ENCODE measurements around the gene ZDHHC11.
"Not testable (repeated sequence)": the region's sequence is repeated elsewhere in the genome, so short reads cannot be mapped to it uniquely, and the experiment has no call there.

Gene ZDHHC11

DNA sequence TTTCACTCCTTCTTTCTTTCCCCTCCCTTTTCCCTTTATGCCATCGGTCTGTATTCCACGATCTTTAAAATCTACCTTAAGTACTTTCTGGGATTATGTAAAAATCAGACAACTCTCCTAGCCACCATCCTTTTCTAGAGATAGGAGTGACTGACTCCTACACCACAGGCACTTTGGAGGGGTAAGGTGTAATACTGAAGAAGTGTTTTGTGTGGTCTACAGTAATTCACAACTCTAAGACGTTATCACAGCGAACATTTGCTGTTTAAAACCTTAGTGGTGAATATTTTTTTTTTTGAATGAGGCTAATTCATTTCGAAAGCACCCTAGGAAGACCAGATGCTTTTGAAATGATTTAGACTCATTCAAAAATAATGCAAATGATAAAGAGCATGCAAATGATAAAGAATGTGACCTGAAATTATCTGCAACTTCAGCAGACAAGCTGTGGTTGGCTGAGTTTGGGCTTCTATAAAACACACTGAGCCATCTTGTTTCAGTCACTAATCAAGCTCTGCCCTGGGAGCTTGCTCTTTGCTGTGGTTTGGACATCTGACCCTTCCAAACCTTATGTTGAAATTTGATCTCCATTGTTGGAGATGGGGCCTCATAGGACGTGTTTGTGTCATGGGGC is 52.2 kb downstream of the ZDHHC11 start:
- DNase-seq, result not testable (repeated sequence)

DNA sequence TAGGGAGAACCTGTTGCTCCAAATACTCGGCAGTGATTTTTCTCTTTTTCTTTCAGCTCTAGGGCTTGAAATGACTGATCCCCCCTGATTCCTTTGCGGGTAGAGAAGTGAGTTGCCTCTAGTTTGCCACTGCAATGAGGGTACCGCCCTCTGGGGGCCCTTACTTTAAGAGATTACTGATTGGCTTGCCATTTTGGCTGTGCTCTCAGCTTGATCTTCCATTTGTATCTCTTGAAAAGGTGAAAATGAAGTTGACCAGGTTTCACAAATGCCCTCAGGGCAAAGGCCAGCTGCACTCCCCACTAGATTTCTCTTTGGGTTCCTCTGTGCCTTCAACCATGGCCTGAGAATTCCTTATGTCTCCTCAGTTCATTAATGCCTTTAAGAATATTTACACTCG is 52.8 kb downstream of the ZDHHC11 start:
- peak; percentile 28 for DNase-seq

DNA sequence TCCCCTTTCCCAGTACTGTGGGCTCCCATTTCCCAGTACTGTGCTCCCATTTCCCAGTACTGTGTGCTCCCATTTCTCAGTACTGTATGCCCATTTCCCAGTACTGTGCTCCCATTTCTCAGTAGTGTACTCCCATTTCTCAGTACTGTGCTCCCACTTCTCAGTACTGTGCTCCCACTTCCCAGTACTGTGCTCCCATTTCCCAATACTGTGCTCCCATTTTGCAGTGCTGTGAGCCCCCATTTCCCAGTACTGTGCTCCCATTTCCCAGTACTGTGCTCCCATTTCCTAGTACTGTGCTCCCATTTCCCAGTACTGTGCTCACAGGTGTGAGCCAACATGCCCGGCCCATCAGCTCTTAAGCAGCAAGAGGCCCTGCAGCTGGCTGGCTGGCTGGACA is 54.9 kb downstream of the ZDHHC11 start:
- not testable (repeated sequence) for DNase-seq

DNA sequence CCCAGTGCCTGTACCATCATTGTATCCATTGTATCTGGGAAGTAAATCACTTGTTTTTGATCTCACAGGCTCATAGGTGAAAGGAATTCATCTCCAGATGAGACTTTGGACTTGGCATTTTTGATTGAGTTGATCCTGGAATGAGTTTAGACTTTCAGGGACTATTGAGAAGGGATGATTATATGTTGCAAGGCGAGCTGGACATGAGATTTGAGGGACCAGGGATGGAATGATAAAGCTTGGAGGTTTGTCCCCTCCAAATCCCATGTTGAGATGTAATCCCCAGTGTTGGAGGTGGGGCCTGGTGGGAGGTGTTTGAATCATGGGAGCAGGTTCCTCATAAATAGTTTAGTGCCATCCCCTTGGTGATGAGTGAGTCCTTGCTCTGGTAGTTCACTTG is 55.8 kb downstream of the ZDHHC11 start:
- not testable (repeated sequence) for DNase-seq

DNA sequence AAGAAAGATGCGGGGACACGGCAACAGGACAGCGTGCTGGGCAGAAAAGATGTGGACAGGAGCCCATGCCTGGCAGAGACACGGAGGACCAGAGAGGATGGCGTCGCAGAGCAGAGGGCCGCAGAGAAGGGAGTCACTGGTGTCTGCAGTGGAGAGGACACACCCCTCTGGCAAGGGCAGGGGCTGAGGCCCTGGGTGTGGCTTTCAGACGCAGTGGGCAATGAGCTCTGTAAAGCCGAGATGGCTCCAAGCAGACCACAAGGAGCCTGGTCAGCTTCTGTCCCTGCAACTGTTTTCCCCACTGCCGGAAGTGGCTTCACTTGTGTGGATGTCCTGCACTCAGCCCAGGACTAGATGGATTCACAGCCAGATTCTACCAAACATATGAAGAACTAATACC is 62.1 kb downstream of the ZDHHC11 start:
- DNase-seq, result not testable (repeated sequence)

DNA sequence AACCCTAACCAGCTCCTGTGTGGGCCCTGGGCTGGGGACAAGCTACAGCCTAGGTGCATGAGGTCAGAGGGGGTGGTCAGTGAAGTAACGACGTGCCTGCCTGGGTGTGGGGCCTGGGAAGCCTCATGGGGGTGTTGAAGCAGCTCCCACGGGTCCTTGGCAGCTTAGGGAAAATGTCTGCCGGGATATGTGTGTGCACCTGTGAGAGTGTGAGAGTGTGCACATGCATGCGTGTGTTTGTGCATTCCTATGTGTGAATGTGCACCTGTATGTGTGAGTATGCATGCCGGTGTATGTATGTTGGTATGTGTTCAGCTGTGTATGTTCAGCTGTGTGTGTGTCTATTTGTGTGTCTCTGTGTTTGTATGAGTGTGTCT is 62.9 kb downstream of the ZDHHC11 start:
- not testable (repeated sequence) for DNase-seq

DNA sequence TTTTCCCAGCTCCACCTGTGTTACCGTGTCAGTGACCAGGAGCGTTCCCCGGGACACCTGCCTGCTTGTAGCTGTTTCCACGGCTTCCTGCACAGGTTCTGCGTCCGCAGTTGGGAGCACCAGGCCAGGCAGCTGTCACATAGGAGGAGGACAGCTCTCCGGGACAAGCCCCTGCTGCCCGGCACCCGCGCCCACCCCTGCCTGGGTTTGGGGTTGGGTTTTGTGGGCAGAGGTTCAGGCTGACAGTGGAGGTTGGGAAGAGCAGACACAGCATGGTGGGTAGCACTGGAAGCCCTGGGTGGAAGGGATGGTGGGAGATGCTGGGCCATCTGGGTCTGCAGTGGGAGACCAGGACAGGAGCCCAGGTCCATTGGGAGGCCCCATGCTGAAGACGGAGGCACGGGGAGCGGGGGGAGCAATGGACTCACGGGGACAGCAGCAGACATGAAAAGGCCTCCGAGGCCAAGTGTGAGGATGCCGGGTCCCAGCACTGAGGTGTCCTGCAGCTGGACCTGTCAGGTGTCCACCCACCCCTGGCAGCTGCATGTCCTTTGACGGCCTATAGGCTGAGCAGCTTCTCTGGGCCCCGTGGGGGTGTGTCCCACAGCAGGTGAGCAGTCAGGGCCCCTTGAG is 63.4 kb downstream of the ZDHHC11 start:
- not testable (repeated sequence) for DNase-seq

DNA sequence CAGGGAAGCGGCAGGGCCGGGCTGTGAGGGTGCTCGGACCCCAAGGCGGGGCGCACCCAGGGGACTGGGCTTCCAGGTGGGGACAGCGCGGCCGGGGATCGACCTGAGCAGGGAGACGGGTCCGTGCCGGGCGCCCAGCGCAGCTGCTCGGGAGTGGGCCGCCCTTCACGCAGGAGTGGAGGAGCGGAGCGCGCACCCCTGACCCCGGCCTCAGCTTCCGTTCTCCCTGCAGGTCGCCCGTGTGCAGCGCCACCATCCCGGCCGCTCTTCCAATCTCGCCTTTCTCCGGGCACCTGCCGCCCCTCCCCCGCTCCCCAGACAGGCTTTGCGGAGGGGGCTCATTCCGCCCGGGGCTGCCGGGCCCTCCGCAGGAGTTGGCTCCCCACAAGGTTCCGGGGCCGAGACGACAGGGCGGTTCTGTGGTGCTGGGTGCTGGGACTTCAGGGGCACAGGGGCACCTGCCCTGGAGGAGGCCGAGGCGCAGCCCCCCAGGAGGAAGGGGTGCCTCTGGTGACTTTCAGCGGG is 65.5 kb downstream of the ZDHHC11 start:
- DNase-seq, result peak; percentile 5

DNA sequence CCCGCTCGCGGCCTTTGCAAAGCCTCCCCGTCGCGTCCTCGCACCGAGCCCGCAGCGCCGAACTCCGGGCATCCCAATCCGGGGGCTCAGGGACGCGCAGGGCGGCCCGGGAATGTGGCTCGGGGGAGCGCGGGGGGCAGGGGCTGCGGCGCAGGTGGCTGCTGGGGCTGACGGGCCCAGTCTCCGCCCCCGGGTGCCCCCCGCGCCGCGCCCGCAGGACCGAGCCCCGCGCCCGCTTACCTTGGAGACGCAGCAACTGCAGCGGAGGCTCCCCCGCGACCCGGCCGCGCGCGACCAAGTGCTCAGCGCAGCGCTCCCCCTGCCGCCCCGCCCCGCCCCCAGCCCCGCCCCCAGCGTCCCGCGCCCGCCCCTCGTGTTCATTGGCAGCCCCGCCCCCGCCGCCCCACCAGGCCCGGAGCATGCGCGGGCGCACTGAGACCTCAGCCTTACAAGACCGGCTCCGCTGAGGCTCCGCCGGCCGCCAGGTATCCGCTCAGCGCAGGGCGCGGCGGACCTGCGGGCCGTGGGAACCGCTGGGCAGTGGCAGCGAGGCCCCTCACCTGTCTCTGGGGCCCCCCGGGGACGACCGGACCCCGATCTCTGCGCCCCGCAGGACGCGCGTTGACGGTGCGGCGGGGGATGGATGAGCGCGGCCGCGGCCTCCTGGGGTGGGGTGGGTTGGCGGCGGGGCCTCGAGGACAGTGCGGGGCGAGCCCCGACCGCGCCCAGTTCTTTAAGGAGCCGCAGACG is 66.2 kb downstream of the ZDHHC11 start, which contains the start of gene ZDHHC11B:
Gene ZDHHC11B, minus strand, starts transcription at position 302 of the 750 bp plus-strand sequence. CDS start 17,810 bp downstream, outside the sequence.
- peak; percentile 17 for DNase-seq

DNA sequence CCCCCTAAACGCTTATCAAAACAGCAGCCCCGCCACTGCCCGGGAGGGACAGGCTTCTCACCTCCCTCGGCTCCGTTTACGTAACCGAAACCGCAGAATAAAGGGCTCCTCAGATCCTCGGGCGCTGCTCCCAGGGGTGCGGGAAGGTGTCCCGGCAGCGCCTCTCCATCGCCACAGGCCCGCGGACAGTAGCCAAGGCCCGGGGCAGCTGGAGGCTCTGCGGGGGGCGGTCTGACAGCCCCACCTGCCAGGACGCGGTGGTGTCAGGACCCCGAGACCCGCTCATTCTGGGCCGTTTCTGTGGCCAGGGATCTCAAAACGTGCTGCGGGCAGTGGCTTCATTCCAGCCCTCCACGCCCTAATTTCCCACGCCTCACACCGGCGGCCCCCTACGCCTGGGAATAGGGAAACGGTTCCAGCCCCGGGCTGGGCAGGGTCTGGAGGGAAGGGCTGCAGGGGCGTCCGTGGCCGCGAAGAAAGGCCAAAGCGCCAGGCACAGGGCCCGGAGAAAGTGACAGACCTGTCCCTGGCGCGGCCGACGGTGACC is 66.8 kb downstream of the ZDHHC11 start:
- DNase-seq, result not testable (repeated sequence)

DNA sequence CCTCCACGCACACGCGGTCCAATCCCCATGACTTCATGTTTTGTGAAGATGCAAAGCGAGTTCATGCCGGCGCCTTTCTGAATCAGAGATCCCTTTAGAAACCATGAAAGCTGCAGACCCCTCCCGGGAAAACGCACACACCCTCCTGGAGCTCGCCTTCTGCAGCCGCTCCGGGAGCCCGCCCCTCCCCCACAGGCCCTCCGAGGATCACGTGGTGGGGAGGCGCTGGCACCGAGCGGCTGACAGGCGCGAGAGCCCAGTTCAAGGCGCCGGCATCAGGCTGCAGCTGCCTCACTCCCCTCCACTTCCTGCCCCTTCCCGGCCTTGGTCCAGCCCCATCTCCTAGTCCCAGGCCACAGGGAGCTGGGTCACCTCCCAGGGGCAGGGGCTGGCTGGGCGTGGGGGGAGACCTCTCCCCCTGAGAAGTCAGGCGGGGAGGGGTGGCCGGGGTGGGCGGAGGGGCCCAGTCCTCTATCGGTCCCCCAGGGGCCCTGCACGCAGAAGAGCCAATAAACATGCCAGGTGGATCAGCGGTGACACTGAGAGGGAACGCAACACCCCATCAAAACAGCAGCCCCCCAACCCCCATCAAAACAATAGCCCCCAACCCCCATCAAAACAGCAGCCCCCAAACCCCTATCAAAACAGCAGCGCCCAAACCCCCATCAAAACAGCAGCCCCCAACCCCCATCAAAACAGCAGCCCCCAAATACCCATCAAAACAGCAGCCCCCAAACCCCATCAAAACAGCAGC is 67.6 kb downstream of the ZDHHC11 start:
- DNase-seq, result not testable (repeated sequence)

DNA sequence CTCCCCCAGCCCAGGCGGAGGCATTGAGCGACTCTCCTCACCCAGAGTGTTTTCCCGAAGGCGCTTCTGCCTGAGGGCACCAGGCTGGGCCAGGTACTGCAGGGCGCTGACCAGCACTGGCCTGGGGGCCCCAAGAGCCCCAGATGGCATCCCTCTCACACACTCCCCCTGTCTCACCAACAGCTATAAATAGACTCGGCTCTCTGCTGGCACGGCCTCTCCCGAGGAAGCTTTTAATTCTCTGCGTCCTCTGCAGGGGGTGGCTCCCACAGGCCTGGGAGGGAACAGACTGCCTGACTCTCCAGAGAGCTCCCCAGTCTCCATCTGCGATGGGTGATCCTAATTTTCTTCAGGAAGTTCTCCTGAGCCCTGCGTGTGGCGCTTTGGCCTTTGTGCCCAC is 68.4 kb downstream of the ZDHHC11 start:
- DNase-seq, result not testable (repeated sequence)

DNA sequence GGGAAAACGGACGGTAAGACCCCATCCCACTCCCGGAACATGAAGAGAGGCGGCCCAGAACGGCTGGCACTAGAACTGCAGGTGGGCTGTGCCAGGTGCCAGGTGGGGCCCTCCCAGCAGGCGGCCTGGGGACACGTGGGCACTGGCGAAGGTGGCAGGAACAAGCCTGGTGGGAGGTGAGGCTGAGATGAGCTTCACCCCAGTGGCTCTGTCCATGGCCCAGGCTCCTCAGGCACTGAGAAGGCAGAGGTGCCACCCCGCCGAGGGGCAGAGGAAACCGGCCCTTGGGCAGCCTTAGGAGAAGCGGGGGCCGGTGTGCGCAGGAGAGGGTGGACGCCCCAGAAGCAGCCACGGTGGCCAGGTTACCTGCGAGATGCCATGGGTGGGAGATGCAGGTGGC is 70.2 kb downstream of the ZDHHC11 start:
- not testable (repeated sequence) for DNase-seq

DNA sequence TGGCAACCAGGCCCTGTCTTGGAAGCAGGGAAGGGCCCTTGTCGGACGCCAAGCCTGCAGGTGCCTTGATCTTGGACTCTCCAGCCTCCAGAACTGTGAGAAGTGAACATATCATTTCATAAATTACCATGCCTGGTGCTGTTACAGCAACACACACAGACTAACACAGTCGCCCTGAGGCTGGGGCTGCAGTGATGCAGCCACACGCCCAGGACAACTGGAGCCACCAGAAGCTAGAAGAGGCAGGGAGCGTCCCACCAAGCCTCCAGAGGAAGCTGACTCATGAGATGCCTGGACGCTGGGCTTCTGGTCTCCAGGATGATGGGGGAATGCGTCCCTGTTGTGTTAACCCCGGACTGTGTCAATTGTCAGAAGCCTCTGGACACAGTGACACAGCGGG is 71.8 kb downstream of the ZDHHC11 start:
- not testable (repeated sequence) for DNase-seq

DNA sequence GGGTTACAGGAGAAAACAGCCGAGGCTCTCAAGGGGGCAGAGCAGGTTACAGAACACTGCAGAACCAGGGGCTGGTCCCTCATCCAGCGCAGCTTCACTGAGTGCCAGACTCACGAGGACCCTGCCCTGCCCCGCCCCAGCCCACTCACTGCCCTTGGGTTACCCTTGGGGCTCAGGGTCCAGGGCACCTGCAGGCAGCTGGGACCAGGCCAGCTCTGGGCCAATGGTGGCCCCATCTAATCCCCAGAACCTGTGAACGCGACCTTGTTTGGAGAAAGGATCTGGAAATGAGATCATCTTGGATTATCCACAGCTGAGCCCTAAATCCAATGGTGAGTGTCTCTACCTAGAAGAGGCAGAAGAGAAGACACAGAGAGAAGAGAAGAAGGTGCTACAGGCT is 72.4 kb downstream of the ZDHHC11 start:
- DNase-seq, result not testable (repeated sequence)

DNA sequence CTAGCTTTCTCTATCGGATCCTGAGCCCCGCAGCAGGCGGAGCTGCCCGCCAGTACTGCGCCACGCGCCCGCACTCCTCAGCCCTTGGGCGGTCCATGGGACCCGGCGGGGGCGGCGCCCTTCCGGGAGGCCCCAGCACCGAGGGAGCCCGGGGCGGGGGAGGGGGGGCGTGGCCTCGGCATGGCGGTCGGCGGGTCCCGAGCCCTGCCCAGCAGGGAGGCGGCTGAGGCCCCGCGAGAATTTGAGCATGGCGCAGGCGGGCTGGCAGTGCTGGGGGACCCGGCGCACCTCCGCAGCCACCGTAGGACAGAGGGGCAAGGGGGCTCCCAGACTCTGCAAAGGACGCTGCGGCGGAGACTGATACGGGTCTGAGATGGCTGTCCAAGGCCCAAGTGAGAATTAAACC is 73.0 kb downstream of the ZDHHC11 start:
- DNase-seq, result no peak

DNA sequence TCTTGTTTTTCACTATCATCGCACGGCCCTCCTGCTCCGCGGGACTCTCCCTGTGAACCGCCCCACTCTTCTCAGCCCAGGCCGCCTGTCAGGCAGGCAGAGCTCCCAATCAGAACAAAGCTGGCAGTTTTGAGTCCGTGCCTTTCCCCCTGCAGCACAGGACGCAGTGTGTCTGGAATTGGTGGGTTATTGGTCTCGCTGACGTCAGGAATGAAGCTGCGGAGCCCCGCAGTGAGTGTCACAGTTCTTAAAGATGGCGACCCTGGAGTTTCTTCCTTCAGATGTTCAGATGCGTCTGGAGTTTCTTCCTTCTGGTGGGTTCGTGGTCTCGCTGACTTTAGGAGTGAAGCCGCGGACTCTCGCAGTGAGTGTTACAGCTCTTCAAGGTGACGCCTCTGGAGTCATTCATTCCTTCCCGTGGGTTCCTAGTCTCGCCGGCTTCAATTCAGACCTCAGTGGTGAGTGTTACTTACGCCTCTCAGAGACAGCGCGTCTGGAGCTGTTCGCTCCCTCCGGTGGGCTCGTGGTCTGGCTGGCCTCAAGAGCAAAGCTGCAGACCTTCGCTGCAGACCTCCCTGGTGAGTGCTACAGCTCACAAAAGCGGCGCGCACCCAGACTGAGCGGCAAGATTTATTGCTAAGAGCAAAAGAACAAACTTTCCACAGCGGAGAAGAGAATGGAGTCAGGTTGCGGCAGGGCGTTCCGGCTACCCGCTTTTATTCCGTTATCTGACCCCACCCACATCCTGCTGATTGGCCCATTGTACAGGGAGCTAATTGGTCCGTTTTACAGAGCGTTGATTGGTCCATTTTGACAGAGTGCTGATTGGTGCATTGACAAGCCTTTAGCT is 73.7 kb downstream of the ZDHHC11 start:
- no peak for DNase-seq

DNA sequence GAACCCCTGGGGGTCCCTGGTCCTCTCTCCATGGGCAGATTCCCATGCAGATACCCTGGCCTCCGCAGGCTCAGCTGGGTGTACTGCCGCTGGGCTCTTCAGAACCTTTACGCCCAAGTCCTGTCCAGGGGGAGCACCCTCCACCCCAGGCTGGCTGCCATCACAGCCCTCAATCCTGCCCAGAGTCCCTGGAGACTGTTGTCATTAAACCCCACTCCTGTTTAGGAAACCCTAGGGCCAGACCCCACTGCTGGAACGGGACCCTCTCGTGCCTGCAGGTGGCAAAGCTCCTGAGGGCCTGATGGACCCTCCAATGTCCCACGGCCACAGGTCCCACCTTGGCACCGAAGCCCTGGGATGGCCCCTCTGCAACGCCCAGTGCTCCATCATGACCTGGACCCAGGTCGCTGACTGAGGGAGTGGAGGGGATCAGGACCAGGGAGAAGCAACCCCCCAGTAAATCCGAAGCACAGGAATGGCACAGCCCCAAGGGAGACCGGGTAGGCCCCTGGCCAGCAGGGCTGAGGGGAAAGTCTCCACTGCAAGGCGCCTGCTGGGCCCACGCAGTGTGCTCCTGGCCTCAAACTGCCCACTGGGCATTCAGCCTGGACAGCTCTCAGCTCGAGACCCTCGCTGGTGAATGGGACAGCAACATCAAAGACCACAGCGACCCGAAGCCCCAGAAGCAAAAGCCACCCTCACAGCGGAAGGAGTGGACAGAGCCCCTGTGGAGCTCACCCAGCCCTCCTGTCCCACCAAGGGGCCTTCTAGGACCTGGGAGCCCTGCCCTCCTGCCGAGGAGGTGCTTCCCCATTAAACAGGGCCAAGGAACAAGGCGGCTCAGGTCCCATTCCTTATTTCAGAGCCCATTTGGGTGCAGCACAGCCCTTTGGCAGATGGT is 74.6 kb downstream of the ZDHHC11 start:
- no peak for DNase-seq

DNA sequence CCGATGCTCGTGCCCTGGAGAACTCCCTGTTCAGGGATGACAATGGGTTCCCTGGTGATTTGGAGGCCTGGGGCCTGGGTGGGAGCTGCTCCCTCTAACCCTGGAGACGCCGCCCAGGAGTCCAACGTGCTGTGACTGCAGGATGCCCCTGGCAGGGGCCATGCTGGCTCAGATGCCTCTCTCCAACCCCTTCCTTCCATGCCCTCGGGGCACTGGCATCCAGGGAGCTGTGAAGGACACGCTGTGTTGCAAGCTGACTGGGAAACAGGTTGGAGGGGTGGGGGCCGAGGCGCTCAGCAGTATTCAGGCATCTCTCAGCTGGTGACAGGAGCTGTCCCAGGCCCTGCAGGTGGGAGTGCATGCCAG is 75.2 kb downstream of the ZDHHC11 start:
- DNase-seq, result not testable (repeated sequence)

DNA sequence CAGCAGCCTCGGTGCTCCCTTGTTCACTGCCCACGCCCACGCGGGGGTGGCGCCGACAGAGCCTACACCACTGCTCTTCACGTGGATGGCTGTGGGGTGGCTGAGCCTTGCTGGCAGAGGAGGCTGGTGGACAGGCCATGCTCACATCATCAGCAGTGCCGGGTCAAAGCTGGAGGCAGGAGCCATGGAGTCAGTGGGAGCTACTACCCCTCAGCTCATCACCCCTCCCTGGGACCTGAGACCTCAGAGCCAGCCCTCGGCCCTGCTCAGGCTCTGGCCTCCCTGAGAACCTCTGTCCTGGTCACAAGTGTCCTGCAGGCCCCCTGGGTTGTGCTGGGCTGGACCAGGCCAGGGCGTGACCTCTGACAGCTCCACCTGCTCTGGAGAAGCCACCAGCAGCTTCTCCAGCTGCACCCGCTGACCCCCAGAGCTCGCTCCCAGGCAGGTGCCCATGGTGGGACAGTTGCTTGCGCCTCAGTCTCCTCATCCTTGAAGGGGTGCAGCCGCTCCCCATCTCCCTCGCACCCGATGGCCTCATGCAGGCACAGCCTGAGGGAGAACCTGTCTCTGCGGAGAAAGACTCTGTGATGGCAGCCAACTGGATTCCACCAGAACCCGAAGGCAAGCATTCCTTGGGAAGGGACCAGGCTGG is 75.8 kb downstream of the ZDHHC11 start:
- DNase-seq, result not testable (repeated sequence)
